ENCODE data around the gene PIK3R3. TPM values are rescaled to one million over a fixed set of nuclear protein-coding genes. Genes with fewer than 3 reads are reported as not detected.

PIK3R3 gene
- polyA plus RNA-seq, 12 donors, result 13.2 to 19.9 (median 17.4) TPM; not detected in 1

- DNase-seq, result no peak
These were observed 27.1 kb upstream of the PIK3R3 start for GRCh38 chr1:46159516-46159915.

- DNase-seq, result no peak
These were observed 26.2 kb upstream of the PIK3R3 start for GRCh38 chr1:46158312-46159281.

- no peak for DNase-seq
These were observed 25.5 kb upstream of the PIK3R3 start for GRCh38 chr1:46157916-46158311.

- DNase-seq, result no peak
These were observed 21.3 kb upstream of the PIK3R3 start for GRCh38 chr1:46153732-46154131.

GRCh38 chr1:46153228-46153627, 20.8 kb upstream of the PIK3R3 start:
- no peak for DNase-seq

GRCh38 chr1:46152016-46152415, 19.6 kb upstream of the PIK3R3 start:
- no peak for DNase-seq

GRCh38 chr1:46150085-46150484, 17.7 kb upstream of the PIK3R3 start:
- no peak for DNase-seq

GRCh38 chr1:46148318-46148717, 15.9 kb upstream of the PIK3R3 start:
- no peak for DNase-seq

- DNase-seq, result no peak
These were observed 5.5 kb upstream of the PIK3R3 start for GRCh38 chr1:46137916-46138315.

GRCh38 chr1:46136711-46137110, 4.3 kb upstream of the PIK3R3 start:
- DNase-seq, result no peak

GRCh38 chr1:46134660-46135331, 2.4 kb upstream of the PIK3R3 start:
- no peak for DNase-seq

- no peak for DNase-seq
These were observed 1.4 kb upstream of the PIK3R3 start for GRCh38 chr1:46133781-46134350.

- DNase-seq, result no peak
These were observed 791 bp upstream of the PIK3R3 start for GRCh38 chr1:46133181-46133658.

GRCh38 chr1:46131712-46132528, 509 bp downstream of the PIK3R3 start:
- peak; percentile 41 for DNase-seq

- DNase-seq, result peak; percentile 31
These were observed 1.3 kb downstream of the PIK3R3 start for GRCh38 chr1:46131093-46131492.

- no peak for DNase-seq
These were observed 1.8 kb downstream of the PIK3R3 start for GRCh38 chr1:46130606-46131005.

GRCh38 chr1:46130121-46130520, 2.3 kb downstream of the PIK3R3 start:
- DNase-seq, result no peak

GRCh38 chr1:46128344-46128743, 4.1 kb downstream of the PIK3R3 start:
- DNase-seq, result no peak

GRCh38 chr1:46118856-46119255, 13.6 kb downstream of the PIK3R3 start:
- DNase-seq, result no peak

- DNase-seq, result no peak
These were observed 14.5 kb downstream of the PIK3R3 start for GRCh38 chr1:46117810-46118494.
